WERI-Rb-1 (cell line): ENCODE measurements around the gene PRUNE2.

ENCODE experiments used
- DNase-seq: peaks from one replicate; pipeline ENCODE4 v3.0.0-alpha.2; 2020
- H3K27ac ChIP-seq: fragments of 250-450 bp; sonication (Bioruptor Pico); 2 replicates; pipeline ENCODE4 v1.5.1; 2020; ENCODE audit warnings: mild to moderate bottlenecking, moderate library complexity
- H3K27me3 ChIP-seq: fragments of 250-450 bp; sonication (Bioruptor Pico); 2 replicates; pipeline ENCODE4 v1.5.1; 2021; ENCODE audit warnings: mild to moderate bottlenecking, low read depth, moderate library complexity; ENCODE audit not compliant: insufficient read depth, severe bottlenecking
- H3K36me3 ChIP-seq: fragments of 250-450 bp; sonication (Bioruptor Pico); 2 replicates; pipeline ENCODE4 v1.5.1; 2020; ENCODE audit warnings: mild to moderate bottlenecking, moderate library complexity
- H3K4me3 ChIP-seq: 2 replicates; pipeline ENCODE4 v1.5.1; 2011; ENCODE audit warnings: low read depth, mild to moderate bottlenecking, control low read depth, low read length
- H3K9me3 ChIP-seq: fragments of 250-450 bp; sonication (Bioruptor Pico); 2 replicates; pipeline ENCODE4 v1.5.1; 2021; ENCODE audit warnings: mild to moderate bottlenecking, moderate library complexity; ENCODE audit not compliant: severe bottlenecking
- TF ChIP-seq, protein P1 (sequence below): IDR thresholded peaks from 2 replicates; pipeline ENCODE4 v1.5.1; 2011; ENCODE audit warnings: low read depth, mild to moderate bottlenecking, control low read depth, inconsistent platforms, low read length

PRUNE2 gene

DNA sequence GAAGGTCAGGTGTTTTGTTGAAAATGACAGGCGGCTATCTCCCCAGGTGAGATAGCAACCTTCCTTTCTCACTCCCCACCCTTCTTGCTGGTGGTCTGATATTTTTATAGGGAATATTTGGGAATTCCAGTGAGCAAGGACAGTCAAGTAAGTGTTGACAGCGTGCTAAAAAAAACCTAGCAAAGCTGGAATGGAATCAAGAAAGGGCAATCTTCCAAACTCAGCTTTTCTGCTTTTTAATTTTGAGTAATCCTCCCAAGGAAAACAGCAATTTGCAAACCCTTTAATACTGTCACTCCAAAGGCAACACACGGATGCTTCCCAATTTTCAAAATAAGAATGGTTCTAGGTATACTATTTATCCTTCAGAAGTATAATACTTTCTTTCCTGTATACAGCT lies 285.3 kb downstream of the PRUNE2 start:
- Histone ChIP-seq H3K4me3 (no peak overlapping the region), H3K27ac (no peak overlapping the region)
- DNase-seq: no peak

GRCh38 chr9:76619640-76620039 lies 286.3 kb downstream of the PRUNE2 start:
- Histone ChIP-seq H3K9me3 (no peaks in the 10 kb centered on the region), H3K27me3 (no peaks in the 10 kb centered on the region), H3K4me3 (no peak overlapping the region), H3K36me3 (no peaks in the 10 kb centered on the region), H3K27ac (no peak overlapping the region)
- no peak for DNase-seq
- TF ChIP-seq, protein P1, sequence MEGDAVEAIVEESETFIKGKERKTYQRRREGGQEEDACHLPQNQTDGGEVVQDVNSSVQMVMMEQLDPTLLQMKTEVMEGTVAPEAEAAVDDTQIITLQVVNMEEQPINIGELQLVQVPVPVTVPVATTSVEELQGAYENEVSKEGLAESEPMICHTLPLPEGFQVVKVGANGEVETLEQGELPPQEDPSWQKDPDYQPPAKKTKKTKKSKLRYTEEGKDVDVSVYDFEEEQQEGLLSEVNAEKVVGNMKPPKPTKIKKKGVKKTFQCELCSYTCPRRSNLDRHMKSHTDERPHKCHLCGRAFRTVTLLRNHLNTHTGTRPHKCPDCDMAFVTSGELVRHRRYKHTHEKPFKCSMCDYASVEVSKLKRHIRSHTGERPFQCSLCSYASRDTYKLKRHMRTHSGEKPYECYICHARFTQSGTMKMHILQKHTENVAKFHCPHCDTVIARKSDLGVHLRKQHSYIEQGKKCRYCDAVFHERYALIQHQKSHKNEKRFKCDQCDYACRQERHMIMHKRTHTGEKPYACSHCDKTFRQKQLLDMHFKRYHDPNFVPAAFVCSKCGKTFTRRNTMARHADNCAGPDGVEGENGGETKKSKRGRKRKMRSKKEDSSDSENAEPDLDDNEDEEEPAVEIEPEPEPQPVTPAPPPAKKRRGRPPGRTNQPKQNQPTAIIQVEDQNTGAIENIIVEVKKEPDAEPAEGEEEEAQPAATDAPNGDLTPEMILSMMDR: no peak

More for the DNA sequence above, 285.3 kb downstream of the PRUNE2 start:
- TF ChIP-seq, protein P1: no peak
- Histone ChIP-seq H3K36me3 (no peaks in the 10 kb centered on the region), H3K27me3 (no peaks in the 10 kb centered on the region), H3K9me3 (no peaks in the 10 kb centered on the region)

GRCh38 chr9:76619197-76619596 lies 286.7 kb downstream of the PRUNE2 start:
- H3K9me3 ChIP-seq: no peaks in the 10 kb centered on the region
- DNase-seq: no peak
- TF ChIP-seq, protein P1: no peak
- no peaks in the 10 kb centered on the region for H3K36me3 ChIP-seq
- H3K4me3 ChIP-seq: no peak overlapping the region
- no peak overlapping the region for H3K27ac ChIP-seq
- no peaks in the 10 kb centered on the region for H3K27me3 ChIP-seq

DNA sequence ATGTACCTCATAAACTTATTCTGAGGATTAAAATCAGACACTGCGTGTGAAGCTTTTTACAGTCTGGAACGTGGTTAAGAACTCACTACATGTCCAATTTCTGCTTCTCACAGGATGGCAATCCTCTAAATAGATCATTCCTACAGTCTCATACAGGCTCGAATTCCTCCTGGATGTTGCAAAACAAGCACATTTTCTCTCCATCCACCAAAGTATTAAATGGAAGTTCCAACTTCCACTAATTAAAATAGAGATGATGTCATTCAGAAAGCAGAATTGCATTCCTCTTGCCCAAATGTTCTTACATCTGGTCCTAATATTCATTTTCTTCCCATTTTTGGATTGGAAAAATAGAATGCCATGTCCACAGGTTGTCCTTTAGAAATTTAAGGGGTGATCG lies 287.2 kb downstream of the PRUNE2 start:
- Histone ChIP-seq H3K27me3 (no peaks in the 10 kb centered on the region), H3K27ac (no peak overlapping the region), H3K9me3 (no peaks in the 10 kb centered on the region), H3K36me3 (no peaks in the 10 kb centered on the region), H3K4me3 (no peak overlapping the region)
- TF ChIP-seq, protein P1: no peak
- no peak for DNase-seq

DNA sequence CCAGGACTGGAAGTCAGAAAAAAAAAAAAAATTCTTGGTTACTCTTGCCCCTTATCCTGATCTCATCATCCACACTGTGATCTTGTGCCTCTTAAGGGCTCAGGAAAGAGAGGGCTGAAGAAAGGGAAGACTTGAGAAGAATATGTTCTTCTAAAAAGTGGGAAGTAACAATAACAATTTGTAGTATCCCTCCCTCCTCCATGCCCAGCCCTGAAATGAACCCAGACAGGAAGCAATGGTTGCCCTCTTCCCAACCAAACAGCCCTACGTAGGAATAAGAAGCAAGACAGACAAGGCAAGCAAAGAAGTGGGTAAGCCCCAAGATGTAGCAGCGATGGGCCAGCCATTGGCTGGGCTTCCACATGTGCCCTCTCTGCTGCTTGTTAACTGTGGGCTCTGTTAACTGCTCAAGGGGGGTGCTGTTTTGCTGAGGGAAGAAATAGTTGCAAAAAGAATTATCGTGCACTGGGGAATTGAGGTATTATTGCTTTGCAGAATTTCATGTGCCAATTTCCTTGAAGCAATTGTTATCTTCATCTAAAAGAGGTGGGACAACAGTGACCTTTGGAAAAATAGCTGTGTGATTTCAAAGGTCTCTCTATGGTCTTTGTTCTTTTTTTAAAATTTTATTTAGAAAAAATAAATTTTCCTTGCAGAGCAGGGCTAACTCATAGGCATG lies 288.3 kb downstream of the PRUNE2 start:
- H3K9me3 ChIP-seq: no peaks in the 10 kb centered on the region
- no peak overlapping the region for H3K27ac ChIP-seq
- no peak overlapping the region for H3K4me3 ChIP-seq
- H3K27me3 ChIP-seq: peaks cover 4% of the 10 kb centered on the region
- DNase-seq: no peak
- H3K36me3 ChIP-seq: no peaks in the 10 kb centered on the region
- TF ChIP-seq, protein P1: no peak

DNA sequence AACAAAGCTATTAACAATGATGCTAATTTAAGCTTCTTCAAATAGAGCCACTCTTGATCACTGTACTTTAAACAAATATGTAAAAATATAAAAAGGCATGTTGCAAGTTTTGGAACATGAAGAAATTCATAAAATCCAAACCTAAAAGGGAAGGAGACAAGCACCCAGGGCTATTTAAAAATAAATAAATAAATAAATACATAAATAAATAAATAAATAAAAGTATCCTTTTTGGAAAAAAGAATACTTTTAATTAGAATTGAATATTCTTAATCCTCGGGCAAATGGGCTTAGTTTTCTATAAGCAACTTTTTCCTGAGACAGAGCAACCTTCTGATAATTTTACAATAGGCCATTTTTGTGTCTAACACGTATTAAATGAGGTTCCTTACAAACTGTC lies 289.1 kb downstream of the PRUNE2 start:
- H3K27ac ChIP-seq: no peak overlapping the region
- no peak overlapping the region for H3K4me3 ChIP-seq
- TF ChIP-seq, protein P1: no peak
- peaks cover 4% of the 10 kb centered on the region for H3K27me3 ChIP-seq
- no peak for DNase-seq
- no peaks in the 10 kb centered on the region for H3K36me3 ChIP-seq
- no peaks in the 10 kb centered on the region for H3K9me3 ChIP-seq
